PC-9 (cell line): Measurements from ENCODE around the gene KIFC3. TPM values are rescaled to one million over a fixed set of nuclear protein-coding genes. Genes with fewer than 3 reads are reported as not detected.
A peak's percentile ranks its signal among the peaks of the same experiment; 100 is the strongest.

Experiments used
- BruUV-seq: library from RNA; stranded (reverse); fragments of 400-500 nt; replicated peaks from 2 replicates; lab custom pipeline; 2021; lab: Mats Ljungman, UMichigan
- CTCF ChIA-PET: fragments of 300-600 bp; sonication (Branson Sonifier 250); formaldehyde crosslinking; loops from one replicate; lab custom pipeline; 2022; ENCODE audit warnings: antibody characterized with exemption; lab: Charles Lee
- POLR2A ChIA-PET: fragments of 300-600 bp; sonication (Branson Sonifier 250); formaldehyde crosslinking; loops from one replicate; lab custom pipeline; 2022; ENCODE audit warnings: antibody characterized with exemption; ENCODE audit not compliant: unreplicated experiment; lab: Charles Lee
- DNase-seq, 2 experiments: peaks; one replicate each; pipeline versions ENCODE4 v3.0.0 to v3.0.0-alpha.2; 2015 to 2022; ENCODE audit warnings: mixed read lengths in 1 of 2
- H2AFZ ChIP-seq: fragments of 200-600 bp; sonication (generic); 2 replicates; pipeline ENCODE4 v1.8.1; 2017; ENCODE audit warnings: antibody characterized with exemption
- H3F3A ChIP-seq: fragments of 200-600 bp; sonication (generic); 2 replicates; pipeline ENCODE4 v1.8.1; 2017; ENCODE audit warnings: antibody characterized with exemption, mild to moderate bottlenecking, low read depth; ENCODE audit not compliant: insufficient read depth
- H3K27ac ChIP-seq: fragments of 200-600 bp; sonication (generic); 2 replicates; pipeline ENCODE4 v1.6.1; 2016; ENCODE audit warnings: mixed run types
- H3K27me3 ChIP-seq: fragments of 200-600 bp; sonication (generic); 2 replicates; pipeline ENCODE4 v1.6.1; 2016; ENCODE audit warnings: low read depth, mixed run types; ENCODE audit not compliant: insufficient read depth
- H3K36me3 ChIP-seq: fragments of 200-600 bp; sonication (generic); 2 replicates; pipeline ENCODE4 v1.6.1; 2016; ENCODE audit warnings: low read depth, mixed run types
- H3K4me1 ChIP-seq: fragments of 200-600 bp; sonication (generic); replicated peaks from 2 replicates; pipeline ENCODE4 v1.6.1; 2016; ENCODE audit warnings: mixed run types; ENCODE audit not compliant: insufficient read depth
- H3K4me2 ChIP-seq: fragments of 200-600 bp; sonication (generic); 2 replicates; pipeline ENCODE4 v1.6.1; 2017; ENCODE audit warnings: mixed run types
- H3K4me3 ChIP-seq: fragments of 200-600 bp; sonication (generic); 2 replicates; pipeline ENCODE4 v1.6.1; 2016; ENCODE audit warnings: mixed run types
- H3K79me2 ChIP-seq: fragments of 200-600 bp; sonication (generic); 2 replicates; pipeline ENCODE4 v1.6.1; 2017; ENCODE audit warnings: low read depth, mixed run types
- H3K9me2 ChIP-seq: fragments of 200-600 bp; sonication (generic); 2 replicates; pipeline ENCODE4 v1.8.1; 2017; ENCODE audit warnings: mild to moderate bottlenecking; ENCODE audit not compliant: insufficient read depth
- H3K9me3 ChIP-seq: fragments of 200-600 bp; sonication (generic); 2 replicates; pipeline ENCODE4 v1.8.1; 2016; ENCODE audit warnings: low read depth; ENCODE audit not compliant: insufficient read depth
- H4K20me1 ChIP-seq: fragments of 200-600 bp; sonication (generic); 2 replicates; pipeline ENCODE4 v1.8.1; 2017; ENCODE audit not compliant: insufficient read depth
- EZH2 ChIP-seq: fragments of 200-600 bp; sonication (generic); IDR thresholded peaks from 2 replicates; pipeline ENCODE4 v1.8.0; 2017; ENCODE audit warnings: antibody characterized with exemption, low read depth
- intact Hi-C: fragments of 100-400 bp; cut with micrococcal nuclease; formaldehyde crosslinking; loops from one replicate; pipeline ENCODE4 v1.10.0; 2022; ENCODE audit not compliant: unreplicated experiment
- total RNA-seq: library from RNA; stranded (reverse); gene quantifications from 2 replicates; pipeline ENCODE4 v1.2.3, GENCODE V29; 2021
- TF ChIP-seq, protein P1 (sequence below): fragments of 200-600 bp; sonication (generic); conservative IDR thresholded peaks from 2 replicates; pipeline ENCODE4 v1.6.1; 2017; ENCODE audit warnings: mixed run types, antibody characterized with exemption, mild to moderate bottlenecking, moderate library complexity

Gene KIFC3
- total RNA-seq, 1 experiment from 2014 or later = 52.5 TPM

DNA sequence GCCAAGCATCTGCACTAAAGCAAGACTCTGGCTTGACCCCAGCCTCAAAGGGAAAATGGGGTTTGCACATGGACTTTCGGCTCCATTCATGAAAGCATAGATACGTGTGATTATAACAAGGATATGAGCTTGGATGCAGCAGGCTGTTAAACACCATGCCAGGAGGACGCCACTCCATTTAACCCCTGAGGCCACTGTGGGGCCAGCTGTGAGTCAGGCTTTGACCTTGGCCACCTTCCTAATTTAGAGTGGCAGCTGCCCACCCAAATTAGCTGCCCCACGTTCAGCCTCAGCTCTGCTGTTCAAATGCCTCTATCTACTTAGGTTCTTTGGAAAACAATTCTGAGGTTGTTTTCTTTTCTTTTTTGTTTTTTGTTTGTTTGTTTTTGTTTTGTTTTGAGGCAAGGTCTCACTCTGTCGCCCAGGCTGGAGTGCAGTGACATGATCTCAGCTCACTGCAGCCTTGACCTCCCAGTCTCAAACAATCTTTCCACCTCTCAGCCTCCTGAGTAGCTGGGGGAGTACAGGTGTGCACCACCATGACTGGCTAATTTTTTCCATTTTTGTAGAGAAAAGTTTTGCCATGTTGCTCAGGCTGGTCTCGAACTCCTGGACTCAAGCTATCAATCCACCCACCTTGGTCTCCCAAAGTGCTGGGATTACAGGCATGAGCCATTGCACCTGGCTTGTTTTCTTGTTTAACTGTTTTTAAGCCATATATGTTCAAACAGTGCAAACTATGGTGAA lies 23.2 kb upstream of the KIFC3 start:
- peak overlapping the region; percentile 87 for H3K27ac ChIP-seq
- peak overlapping the region; percentile 26; the same call in 1 of the 2 replicates for H3K4me3 ChIP-seq
- H3F3A ChIP-seq = peaks cover 53% of the 10 kb centered on the region
- no peaks in the 10 kb centered on the region for H3K9me2 ChIP-seq
- no peak overlapping the region for H2AFZ ChIP-seq
- H3K4me2 ChIP-seq = peak overlapping the region; percentile 59
- no TSS peak for BruUV-seq
- no peaks in the 10 kb centered on the region for H3K27me3 ChIP-seq
- no peaks in the 10 kb centered on the region for H3K9me3 ChIP-seq
- TF ChIP-seq EZH2 = no peak
- TF ChIP-seq, protein P1, sequence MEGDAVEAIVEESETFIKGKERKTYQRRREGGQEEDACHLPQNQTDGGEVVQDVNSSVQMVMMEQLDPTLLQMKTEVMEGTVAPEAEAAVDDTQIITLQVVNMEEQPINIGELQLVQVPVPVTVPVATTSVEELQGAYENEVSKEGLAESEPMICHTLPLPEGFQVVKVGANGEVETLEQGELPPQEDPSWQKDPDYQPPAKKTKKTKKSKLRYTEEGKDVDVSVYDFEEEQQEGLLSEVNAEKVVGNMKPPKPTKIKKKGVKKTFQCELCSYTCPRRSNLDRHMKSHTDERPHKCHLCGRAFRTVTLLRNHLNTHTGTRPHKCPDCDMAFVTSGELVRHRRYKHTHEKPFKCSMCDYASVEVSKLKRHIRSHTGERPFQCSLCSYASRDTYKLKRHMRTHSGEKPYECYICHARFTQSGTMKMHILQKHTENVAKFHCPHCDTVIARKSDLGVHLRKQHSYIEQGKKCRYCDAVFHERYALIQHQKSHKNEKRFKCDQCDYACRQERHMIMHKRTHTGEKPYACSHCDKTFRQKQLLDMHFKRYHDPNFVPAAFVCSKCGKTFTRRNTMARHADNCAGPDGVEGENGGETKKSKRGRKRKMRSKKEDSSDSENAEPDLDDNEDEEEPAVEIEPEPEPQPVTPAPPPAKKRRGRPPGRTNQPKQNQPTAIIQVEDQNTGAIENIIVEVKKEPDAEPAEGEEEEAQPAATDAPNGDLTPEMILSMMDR = no peak
- H3K4me1 ChIP-seq = peaks cover 74% of the 10 kb centered on the region
- H3K36me3 ChIP-seq = no peaks in the 10 kb centered on the region
- ChIA-PET POLR2A (no interaction called here), CTCF (interaction anchor here (0.6 kb wide), 1 partner anchor 48 kb away, joined by 8 read pairs; no protein-coding TSS in a partner anchor)
- DNase-seq = no peak
- H3K79me2 ChIP-seq = no peaks in the 10 kb centered on the region
- no peaks in the 10 kb centered on the region for H4K20me1 ChIP-seq
- intact Hi-C loops = loop anchor here (1.0 kb wide), 3 partner anchors 9 to 27 kb away; no protein-coding TSS in a partner anchor

GRCh38 chr16:57824888-57825287 lies 22.6 kb upstream of the KIFC3 start:
- Histone ChIP-seq H3K79me2 (no peaks in the 10 kb centered on the region), H3K36me3 (no peaks in the 10 kb centered on the region), H3K9me2 (no peaks in the 10 kb centered on the region), H3K4me3 (no peak overlapping the region), H4K20me1 (no peaks in the 10 kb centered on the region), H3K27ac (peak overlapping the region; percentile 87), H3K27me3 (no peaks in the 10 kb centered on the region), H3K9me3 (no peaks in the 10 kb centered on the region), H2AFZ (no peak overlapping the region), H3K4me2 (peak overlapping the region; percentile 63), H3F3A (peaks cover 47% of the 10 kb centered on the region), H3K4me1 (peaks cover 68% of the 10 kb centered on the region)
- ChIA-PET CTCF (no interaction called here), POLR2A (no interaction called here)
- TF ChIP-seq, protein P1 = no peak
- no peak for TF ChIP-seq EZH2
- peak; percentile 91 to 99 for DNase-seq
- no TSS peak for BruUV-seq
- intact Hi-C loops = loop anchor here (1.0 kb wide), 3 partner anchors 9 to 27 kb away; no protein-coding TSS in a partner anchor

DNA sequence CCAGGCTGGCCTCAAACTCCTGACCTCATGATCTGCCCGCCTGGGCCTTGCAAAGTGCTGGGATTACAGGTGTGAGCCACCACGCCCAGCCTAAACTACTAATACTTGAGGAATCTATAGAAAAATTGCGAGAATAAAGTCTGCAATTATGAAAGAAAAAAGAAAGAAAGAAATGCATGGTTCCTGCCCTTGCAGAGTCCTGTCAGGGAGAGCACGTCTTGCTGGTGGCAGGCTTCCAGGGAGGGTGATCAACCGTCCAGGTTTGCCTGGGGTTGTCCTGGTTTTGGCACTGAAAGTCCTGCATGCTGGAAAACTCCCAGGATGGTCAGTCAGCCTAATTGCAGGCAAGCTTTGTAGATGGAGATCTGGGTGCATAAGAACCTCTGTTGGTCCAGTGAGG lies 21.5 kb upstream of the KIFC3 start:
- ChIA-PET CTCF (no interaction called here), POLR2A (no interaction called here)
- no peak for TF ChIP-seq EZH2
- TF ChIP-seq, protein P1 = no peak
- H3K79me2 ChIP-seq = no peaks in the 10 kb centered on the region
- H2AFZ ChIP-seq = no peak overlapping the region
- peak overlapping the region; percentile 61 for H3K27ac ChIP-seq
- no peaks in the 10 kb centered on the region for H3K9me2 ChIP-seq
- DNase-seq = peak in 1 of 2 experiments; percentile 81
- H3K4me2 ChIP-seq = peak overlapping the region; percentile 63
- H4K20me1 ChIP-seq = no peaks in the 10 kb centered on the region
- peaks cover 46% of the 10 kb centered on the region for H3F3A ChIP-seq
- no peaks in the 10 kb centered on the region for H3K27me3 ChIP-seq
- no peak overlapping the region for H3K4me3 ChIP-seq
- peaks cover 65% of the 10 kb centered on the region for H3K4me1 ChIP-seq
- no peaks in the 10 kb centered on the region for H3K36me3 ChIP-seq
- no peaks in the 10 kb centered on the region for H3K9me3 ChIP-seq
- no TSS peak for BruUV-seq
- intact Hi-C loops = no loop called here
